Body of pancreas (tissue), 4 donors: ENCODE data around the gene BAIAP2L1. TPM values are rescaled to one million over a fixed set of nuclear protein-coding genes. Genes with fewer than 3 reads are reported as not detected.

Experiments
- ATAC-seq: fragments of 150-250 bp; one replicate; pipeline ENCODE4 v1.9.1; 2016
- DNase-seq, 4 donors: peaks; one replicate each; pipeline ENCODE4 v3.0.0-alpha.2; 2019
- H3K27ac ChIP-seq, 4 donors: fragments of 200-600 bp; sonication (generic); 1 replicate in 3 of 4; 2 replicates in 1 of 4; pipeline versions ENCODE4 v1.5.1 to v1.6.1; 2016 to 2019; ENCODE audit warnings: mild to moderate bottlenecking in 1 of 4, mixed read lengths in 1 of 4, moderate library complexity in 1 of 4
- H3K27me3 ChIP-seq, 2 donors: fragments of 200-600 bp; sonication (generic); one replicate each; pipeline ENCODE4 v1.6.0; 2016; ENCODE audit warnings: mild to moderate bottlenecking in 1 of 2
- H3K36me3 ChIP-seq, 2 donors: fragments of 200-600 bp; sonication (generic); replicated peaks in 1 of 2; 2 replicates each; pipeline ENCODE4 v1.5.1; 2016; ENCODE audit warnings: low read depth in 2 of 2; ENCODE audit not compliant: insufficient read depth in 1 of 2
- H3K4me1 ChIP-seq: fragments of 200-600 bp; sonication (generic); one replicate; pipeline ENCODE4 v1.6.0; 2016
- H3K4me3 ChIP-seq, 2 donors: fragments of 200-600 bp; sonication (generic); 1 replicate in 1 of 2; 2 replicates in 1 of 2; pipeline ENCODE4 v1.5.1; 2016 to 2019
- H3K9me3 ChIP-seq, 3 donors: fragments of 200-600 bp; sonication (generic); 1 replicate in 2 of 3; 2 replicates in 1 of 3; pipeline ENCODE4 v1.5.1; 2016
- POLR2A ChIP-seq, 3 donors: fragments of 450-650 bp; IDR thresholded peaks; one replicate each; pipeline ENCODE4 v1.6.1; 2016; ENCODE audit warnings: antibody characterized with exemption in 3 of 3, mild to moderate bottlenecking in 2 of 3
- WGBS, 2 donors: methylation state at CpG; one replicate each; pipeline ENCODE4 v1.1.5; 2017; 5-methylcytosine and 5-hydroxymethylcytosine counted together
- intact Hi-C: fragments of 100-400 bp; cut with DNase I; formaldehyde crosslinking; loops from one replicate; pipeline ENCODE4 v1.15.1; 2023
- total RNA-seq, 2 donors: library from RNA; depleted of rRNA; stranded (reverse); fragments of >200 nt; gene quantifications; one replicate each; pipeline ENCODE4 v1.1.0, GENCODE V29; 2016
- TF ChIP-seq, protein P1 (sequence below), 7 experiments: fragments of 450-650 bp in 4 of 7; fragments of 200-600 bp in 3 of 7; sonication (generic) in 3 of 7; IDR thresholded peaks; one replicate each; pipeline ENCODE4 v1.5.1; 2016 to 2019; ENCODE audit warnings: antibody characterized with exemption in 7 of 7

BAIAP2L1 gene
- total RNA-seq, 2 donors from 2014 or later = 15.8 to 23.1 TPM

DNA sequence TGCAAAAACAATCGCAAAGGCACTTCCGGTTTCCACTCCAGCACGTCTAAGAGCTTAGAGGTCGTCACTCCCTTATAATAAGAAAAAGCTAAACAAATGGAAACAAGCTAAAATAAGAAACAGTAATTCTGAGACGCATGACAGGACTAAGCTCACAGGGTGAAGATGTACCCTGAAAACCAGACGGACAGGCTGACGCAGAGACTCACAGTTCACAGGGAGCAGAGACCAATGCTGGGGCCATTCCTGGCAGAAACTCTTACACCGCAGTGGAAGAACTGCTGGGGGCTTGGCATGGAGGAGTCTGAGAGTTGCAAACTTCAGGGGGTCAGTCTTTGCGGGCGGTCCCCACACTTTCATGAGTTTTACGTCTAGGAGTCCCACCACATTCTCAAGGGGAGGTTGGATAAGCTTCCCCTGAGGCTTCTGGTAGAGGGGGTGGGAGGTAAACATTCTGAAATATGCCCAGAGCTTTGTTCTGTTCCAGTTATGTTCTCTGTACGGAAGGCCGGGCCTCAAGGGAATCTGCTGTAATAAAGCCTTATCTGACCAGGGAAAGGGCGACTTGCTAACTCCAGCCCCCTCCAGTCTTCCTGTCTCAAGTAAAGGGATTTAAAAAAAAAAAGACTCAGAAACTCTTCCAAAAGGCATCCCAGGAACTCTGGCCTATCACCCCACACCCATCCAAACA, 71.6 kb downstream of the BAIAP2L1 start:
- ATAC-seq (no peak), DNase-seq (no peak)
- H3K36me3 ChIP-seq = no peaks in the 10 kb centered on the region
- WGBS, 2 donors = 84 to 86% methylated on average over 14 of the region's 14 CpGs
- intact Hi-C loops = no loop called here
- H3K27me3 ChIP-seq = no peaks in the 10 kb centered on the region
- H3K4me1 ChIP-seq = no peaks in the 10 kb centered on the region
- H3K27ac ChIP-seq = no peak overlapping the region
- no peak for TF ChIP-seq POLR2A (IDR thresholded peaks at IDR 0.05)
- TF ChIP-seq, protein P1, sequence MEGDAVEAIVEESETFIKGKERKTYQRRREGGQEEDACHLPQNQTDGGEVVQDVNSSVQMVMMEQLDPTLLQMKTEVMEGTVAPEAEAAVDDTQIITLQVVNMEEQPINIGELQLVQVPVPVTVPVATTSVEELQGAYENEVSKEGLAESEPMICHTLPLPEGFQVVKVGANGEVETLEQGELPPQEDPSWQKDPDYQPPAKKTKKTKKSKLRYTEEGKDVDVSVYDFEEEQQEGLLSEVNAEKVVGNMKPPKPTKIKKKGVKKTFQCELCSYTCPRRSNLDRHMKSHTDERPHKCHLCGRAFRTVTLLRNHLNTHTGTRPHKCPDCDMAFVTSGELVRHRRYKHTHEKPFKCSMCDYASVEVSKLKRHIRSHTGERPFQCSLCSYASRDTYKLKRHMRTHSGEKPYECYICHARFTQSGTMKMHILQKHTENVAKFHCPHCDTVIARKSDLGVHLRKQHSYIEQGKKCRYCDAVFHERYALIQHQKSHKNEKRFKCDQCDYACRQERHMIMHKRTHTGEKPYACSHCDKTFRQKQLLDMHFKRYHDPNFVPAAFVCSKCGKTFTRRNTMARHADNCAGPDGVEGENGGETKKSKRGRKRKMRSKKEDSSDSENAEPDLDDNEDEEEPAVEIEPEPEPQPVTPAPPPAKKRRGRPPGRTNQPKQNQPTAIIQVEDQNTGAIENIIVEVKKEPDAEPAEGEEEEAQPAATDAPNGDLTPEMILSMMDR (IDR thresholded peaks at IDR 0.05) = no peak
- H3K4me3 ChIP-seq = no peak overlapping the region
- no peaks in the 10 kb centered on the region for H3K9me3 ChIP-seq

DNA sequence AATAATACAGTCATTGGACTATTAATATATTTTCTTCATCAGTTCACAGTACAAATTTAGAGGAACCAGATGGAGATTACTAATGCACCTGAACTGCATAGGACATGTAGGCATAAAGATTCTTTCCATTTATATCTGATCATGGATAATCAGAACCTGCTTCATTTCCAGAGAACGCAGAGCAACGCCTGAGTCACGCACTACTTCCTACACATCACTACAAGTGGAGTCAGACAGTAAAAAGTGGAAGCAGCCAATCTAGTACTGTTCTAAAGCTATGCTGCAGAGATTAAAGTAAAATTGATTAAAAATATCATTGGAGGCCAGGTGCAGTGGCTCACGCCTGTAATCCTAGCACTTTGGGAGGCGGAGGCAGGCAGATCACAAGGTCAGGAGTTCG, 76.1 kb downstream of the BAIAP2L1 start:
- no peaks in the 10 kb centered on the region for H3K9me3 ChIP-seq
- TF ChIP-seq, protein P1 (IDR thresholded peaks at IDR 0.05) = no peak
- TF ChIP-seq POLR2A (IDR thresholded peaks at IDR 0.05) = no peak
- intact Hi-C loops = no loop called here
- H3K4me3 ChIP-seq = no peak overlapping the region
- 82 to 90% methylated on average over 6 of the region's 6 CpGs for WGBS, 2 donors
- ATAC-seq (no peak), DNase-seq (no peak)
- H3K27ac ChIP-seq = no peak overlapping the region
- H3K4me1 ChIP-seq = peaks cover 7% of the 10 kb centered on the region
- no peaks in the 10 kb centered on the region for H3K36me3 ChIP-seq
- no peaks in the 10 kb centered on the region for H3K27me3 ChIP-seq

DNA sequence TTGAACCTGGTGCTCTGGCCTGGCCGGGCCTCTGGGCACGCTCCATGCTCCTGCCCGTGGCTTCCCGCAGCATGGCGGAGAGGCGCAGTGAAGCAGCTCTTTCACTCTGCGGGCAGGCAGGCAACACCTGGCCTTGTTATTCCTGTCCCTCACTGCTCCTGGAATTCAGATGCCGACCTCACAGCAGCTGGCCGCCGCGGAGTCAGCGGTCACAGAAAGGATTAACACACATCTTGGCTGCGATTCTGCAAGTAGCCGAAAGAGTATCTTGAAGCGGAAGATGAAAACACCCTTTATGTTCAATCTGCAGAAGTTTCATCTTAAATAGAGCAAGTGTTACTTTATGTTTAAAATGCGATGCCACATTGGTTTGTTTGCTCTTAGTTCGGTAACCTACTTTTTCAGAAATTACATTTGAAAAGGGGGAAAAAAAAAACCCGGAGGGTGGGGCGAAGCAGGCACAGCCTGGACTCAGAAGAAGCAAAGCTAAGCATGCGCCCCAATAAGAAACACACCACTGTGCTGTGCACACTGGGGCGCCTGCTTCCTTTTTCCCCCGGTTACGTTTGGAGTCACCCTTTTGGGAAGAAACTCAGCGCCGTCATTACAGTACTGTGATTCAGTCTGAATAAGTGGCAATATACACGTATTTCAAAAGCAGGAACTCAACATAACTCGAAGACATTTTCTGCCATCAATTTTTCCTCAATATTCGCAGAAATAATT, 77.1 kb downstream of the BAIAP2L1 start:
- intact Hi-C loops = no loop called here
- WGBS, 2 donors = 72 to 86% methylated on average over 27 to 28 of the region's 28 CpGs
- no peak for ATAC-seq
- Histone ChIP-seq H3K4me1 (peaks cover 7% of the 10 kb centered on the region), H3K27ac (no peak overlapping the region), H3K36me3 (no peaks in the 10 kb centered on the region), H3K4me3 (no peak overlapping the region), H3K27me3 (no peaks in the 10 kb centered on the region), H3K9me3 (no peaks in the 10 kb centered on the region)
- TF ChIP-seq, protein P1 (IDR thresholded peaks at IDR 0.05) = no peak
- TF ChIP-seq POLR2A (IDR thresholded peaks at IDR 0.05) = no peak
- no peak for DNase-seq

DNA sequence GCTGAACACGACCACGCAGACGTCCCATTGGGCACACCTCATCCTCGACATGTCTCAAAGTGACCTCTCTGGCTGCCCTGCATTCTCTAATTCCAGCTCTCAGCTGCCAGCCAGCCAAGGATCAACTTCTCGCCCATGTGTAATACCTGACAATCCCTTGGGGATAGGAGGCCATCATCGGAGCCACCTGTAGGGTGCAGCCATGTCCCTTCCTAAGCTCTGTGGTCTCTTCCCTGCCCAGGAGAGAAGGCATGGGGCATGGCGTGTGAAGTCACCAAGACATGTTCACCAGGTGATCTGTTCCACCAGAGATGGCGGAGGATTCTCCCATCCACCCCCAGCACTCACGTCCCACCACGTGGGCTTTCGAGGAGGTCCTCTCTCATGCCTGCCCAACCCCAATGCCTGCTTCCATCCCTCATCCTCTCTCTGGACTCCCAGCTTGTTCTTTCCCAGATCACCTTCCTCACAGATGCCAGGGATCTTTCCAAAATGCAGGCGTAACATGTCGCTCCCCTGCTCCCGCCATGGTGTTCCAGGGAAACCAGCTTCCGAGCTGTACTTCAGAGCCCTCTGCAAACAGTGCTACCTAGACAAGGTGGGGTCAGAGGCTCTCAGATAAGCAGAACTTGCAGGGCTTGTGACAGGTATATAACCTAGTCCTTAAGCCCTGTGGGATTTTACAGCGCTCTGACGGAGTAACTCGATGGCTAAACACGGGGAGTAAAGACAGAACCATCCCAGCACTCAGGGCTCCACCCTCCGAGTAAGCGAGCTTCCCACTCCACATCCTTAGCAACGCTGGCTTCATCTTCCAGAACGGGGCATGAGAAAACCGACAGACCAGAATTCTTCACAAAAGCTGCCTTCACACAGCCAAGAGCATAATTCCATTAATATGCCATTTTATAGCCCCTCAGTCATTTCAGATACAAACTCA, 78.3 kb downstream of the BAIAP2L1 start:
- TF ChIP-seq, protein P1 (IDR thresholded peaks at IDR 0.05) = no peak
- no peak for TF ChIP-seq POLR2A (IDR thresholded peaks at IDR 0.05)
- no peak overlapping the region for H3K4me3 ChIP-seq
- DNase-seq (no peak), ATAC-seq (no peak)
- peaks cover 7% of the 10 kb centered on the region for H3K4me1 ChIP-seq
- H3K36me3 ChIP-seq = no peaks in the 10 kb centered on the region
- no peak overlapping the region for H3K27ac ChIP-seq
- WGBS, 2 donors = 83 to 84% methylated on average over 22 to 24 of the region's 24 CpGs
- intact Hi-C loops = no loop called here
- no peaks in the 10 kb centered on the region for H3K27me3 ChIP-seq
- no peaks in the 10 kb centered on the region for H3K9me3 ChIP-seq
